HG02840 (cell line): ENCODE data around the gene WWC2.
"Not testable (repeated sequence)": the region's sequence is repeated elsewhere in the genome, so short reads cannot be mapped to it uniquely, and the experiment has no call there.

ENCODE experiments used
- ATAC-seq: cut with Tn5 transposase; IDR thresholded peaks from one replicate; pipeline ENCODE4 v1.9.1; 2021; ENCODE audit warnings: mild to moderate bottlenecking, moderate library complexity, moderate number of reproducible peaks; ENCODE audit not compliant: unreplicated experiment, low FRiP score

WWC2 gene

GRCh38 chr4:183192571-183192970, 93.5 kb downstream of the WWC2 start:
- no peak for ATAC-seq

- not testable (repeated sequence) for ATAC-seq
Measured at GRCh38 chr4:183193730-183194338, 94.8 kb downstream of the WWC2 start.

- no peak for ATAC-seq
Measured at GRCh38 chr4:183195534-183195933, 96.5 kb downstream of the WWC2 start.

DNA sequence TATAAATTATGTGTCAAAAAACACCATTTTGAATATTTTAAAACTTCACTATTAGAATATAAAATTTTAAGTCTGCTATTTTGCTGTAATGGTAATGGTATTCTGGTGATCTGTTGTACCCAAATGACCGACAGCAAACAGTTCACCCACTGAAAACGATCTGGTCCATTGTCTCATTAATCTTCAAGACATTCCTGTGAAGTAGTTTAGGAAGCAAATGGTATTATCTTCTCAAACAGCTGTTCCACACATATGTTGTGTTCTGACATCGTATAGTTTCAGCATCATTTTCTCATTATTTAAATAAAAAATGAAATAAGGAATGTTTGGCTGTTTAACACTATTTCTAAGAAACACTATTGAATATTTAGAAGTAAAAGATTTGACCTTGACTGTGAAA, 98.1 kb downstream of the WWC2 start:
- no peak for ATAC-seq

DNA sequence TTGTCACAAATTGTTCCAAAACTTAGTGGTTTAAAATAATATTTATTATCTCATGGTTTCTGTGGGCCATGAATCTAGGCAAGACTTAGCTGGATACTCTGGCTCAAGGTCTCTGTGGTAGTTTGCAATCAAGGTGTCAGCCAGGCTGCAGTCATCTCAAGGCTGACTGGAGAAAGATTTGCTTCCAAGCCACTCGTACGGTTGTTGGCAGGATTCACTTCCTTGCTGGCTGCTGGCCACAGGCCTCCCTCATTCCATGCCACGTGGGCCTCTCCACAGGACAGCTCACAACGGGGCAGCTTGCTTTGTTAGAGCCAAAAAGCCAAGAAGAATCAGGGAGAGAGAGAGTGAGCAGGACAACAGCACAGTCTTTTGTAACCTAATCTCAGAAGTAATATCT, 101.4 kb downstream of the WWC2 start:
- no peak for ATAC-seq

GRCh38 chr4:183201331-183201730, 102.3 kb downstream of the WWC2 start:
- ATAC-seq, result no peak

DNA sequence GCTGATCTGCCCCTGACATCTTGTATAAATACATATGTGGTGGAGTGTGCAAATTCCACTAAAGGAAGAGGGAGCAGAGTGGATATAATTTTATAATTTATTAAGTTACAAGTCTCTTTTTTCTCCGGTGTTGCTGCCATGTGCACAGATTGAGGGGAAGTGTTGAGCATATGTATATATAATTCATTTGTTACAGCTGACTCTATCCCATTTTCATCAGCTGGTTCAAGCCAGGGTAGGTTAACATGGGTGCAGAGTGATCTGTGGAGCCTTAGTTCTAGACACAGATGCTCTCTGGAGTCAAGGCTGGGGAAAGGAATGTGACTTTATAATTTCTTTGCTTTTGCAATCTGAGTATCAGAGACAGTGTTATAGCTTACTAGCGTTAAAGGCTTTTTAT, 103.5 kb downstream of the WWC2 start:
- ATAC-seq, result no peak

DNA sequence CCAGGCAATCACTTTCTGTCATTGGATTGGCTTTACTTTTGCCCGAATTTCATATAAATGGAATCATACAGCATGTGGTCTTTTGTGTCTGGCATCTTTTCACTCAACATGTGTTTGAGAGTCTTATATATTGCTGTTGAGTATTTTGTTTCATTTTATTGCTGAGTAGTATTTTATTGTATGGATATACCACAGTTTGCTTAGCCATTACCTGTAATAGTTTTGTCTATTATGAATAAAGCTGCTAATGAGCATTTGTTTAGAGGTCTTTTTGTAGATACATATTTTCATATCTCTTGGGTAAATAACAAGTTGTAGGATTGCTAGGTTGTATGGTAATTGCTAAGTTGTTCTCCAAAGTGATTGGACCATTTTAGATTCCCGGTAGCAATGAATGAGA, 105.7 kb downstream of the WWC2 start:
- no peak for ATAC-seq

DNA sequence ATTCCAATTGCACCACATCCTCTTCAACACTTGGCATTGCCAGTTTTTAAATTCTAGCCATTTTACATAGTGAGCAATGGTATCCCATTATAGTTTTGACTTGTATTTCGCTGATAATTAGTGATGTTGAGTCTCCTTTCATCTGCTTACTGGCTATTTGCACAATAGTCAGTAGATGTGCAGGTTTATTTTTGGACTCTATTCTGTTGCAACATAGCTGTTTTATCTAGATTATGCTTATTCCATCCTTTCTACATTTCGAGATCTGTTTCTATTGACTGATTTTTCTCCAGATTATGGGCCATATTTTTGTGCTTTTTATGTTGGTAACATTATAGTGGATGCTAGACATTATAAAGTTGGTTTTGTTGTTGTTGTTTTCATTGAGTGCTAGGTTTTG, 106.1 kb downstream of the WWC2 start:
- ATAC-seq, result no peak

- ATAC-seq, result no peak
Measured at GRCh38 chr4:183205709-183206108, 106.7 kb downstream of the WWC2 start.

DNA sequence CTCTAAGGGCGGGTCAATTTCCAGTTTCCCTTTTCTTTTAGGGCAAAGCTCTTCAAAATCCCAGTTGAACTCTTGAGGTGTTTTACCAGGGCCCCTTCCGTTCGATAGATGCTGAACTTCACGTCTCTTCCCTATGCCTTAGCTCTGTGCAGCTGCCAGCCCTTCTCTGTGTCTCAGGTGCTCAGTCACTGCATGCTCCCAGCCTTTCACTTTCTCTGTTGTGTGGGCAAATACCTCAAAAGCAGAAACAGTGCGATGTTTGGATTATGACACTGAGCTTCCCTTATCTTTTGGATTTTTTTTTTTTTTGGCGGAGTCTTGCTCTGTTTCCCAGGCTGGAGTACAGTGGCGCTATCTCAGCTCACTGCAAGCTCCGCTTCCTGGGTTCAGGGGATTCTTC, 112.5 kb downstream of the WWC2 start:
- no peak for ATAC-seq

GRCh38 chr4:183213996-183214395, 114.9 kb downstream of the WWC2 start:
- ATAC-seq, result no peak

DNA sequence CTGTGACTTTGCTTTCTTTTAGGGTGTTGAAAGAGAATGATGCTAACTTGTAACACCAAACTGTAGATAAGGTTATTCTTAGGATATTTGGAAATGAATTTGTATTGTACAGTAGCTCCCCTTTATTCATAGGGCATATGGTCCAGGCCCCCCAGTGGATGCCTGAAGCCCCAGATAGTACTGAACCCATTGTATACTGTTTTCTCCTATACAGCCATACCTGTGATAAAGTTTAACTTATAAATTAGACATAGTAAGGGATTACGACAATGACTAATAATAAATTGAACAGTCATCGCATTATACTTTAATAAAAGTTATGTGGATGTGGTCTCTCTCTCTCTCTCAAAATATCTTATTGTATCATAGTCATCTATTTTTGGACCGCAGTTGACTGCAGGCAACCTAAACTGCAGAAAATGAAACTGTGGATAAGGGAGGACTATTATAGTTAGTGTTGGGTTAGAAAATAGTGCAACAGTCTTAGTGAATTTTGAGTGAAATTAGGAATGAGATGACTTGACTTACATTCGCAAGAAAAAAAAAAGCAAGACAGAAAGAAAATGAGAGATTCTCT, 115.9 kb downstream of the WWC2 start:
- ATAC-seq, result no peak

DNA sequence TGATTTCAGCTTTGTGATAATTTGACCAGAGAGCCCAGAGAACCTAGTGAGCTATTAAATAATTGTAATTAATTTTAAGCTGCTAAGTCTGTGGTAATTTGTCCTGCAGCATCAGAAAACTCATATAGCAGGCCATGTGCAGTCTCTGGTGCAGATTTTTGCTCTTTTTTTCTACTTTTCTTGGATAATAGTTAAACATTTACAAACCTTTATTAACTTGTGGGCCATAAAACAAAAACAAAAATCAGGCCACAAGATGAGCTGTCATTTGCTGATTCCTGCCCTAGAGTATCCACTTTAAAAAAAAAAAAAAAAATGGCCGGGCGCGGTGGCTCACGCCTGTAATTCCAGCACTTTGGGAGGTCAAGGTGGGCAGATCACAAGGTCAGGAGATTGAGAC, 121.2 kb downstream of the WWC2 start:
- no peak for ATAC-seq

GRCh38 chr4:183223053-183223452, 124.0 kb downstream of the WWC2 start:
- ATAC-seq, result no peak

GRCh38 chr4:183229397-183229796, 130.3 kb downstream of the WWC2 start:
- ATAC-seq, result no peak

GRCh38 chr4:183240581-183241321, 141.7 kb downstream of the WWC2 start:
- ATAC-seq, result no peak

- ATAC-seq, result no peak
Measured at GRCh38 chr4:183241322-183241640, 142.2 kb downstream of the WWC2 start.

DNA sequence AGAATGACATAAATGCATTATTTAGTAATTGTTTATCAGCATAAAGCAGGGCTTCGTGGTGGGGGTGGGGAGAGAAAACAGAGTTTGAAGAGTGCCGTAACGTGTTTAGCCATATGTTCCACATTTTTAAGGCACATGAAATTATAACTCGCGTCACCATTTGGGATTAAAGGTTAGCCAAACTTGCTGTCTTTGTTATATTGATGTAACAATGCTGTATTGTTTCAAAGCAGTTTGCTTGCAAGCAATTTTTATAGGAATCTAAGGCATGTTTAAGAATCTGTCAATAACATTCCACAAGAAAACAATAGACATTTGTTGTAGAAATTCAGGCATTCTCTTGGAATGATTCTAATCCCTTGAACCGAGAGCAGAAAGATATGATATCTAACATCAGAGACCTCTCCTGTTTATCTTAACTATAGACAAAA, 142.7 kb downstream of the WWC2 start:
- no peak for ATAC-seq

DNA sequence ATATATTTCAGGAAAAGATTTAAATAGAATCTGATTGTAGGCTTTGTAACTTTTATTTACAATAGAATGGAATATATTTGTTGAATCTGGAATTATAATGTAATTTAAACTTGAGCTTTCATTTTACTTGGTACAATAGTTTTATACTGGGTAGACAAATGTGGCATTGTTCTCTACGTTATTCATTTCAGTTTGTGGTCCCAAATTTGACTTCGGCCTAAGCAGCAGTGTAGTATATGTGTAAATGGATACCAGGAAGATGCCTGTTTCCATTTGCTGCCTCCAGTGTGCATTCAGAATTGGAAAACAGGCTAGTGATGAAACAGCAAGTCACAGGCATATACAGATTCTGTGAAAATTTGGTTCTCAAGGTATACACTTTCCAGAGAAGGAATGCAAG, 143.2 kb downstream of the WWC2 start:
- ATAC-seq, result no peak

GRCh38 chr4:183244019-183244418, 145.0 kb downstream of the WWC2 start:
- ATAC-seq, result no peak

- no peak for ATAC-seq
Measured at GRCh38 chr4:183244506-183244905, 145.4 kb downstream of the WWC2 start.
